B cell (primary cell): Measurements from ENCODE around the gene TLR2. TPM values are rescaled to one million over a fixed set of nuclear protein-coding genes. Genes with fewer than 3 reads are reported as not detected.

ENCODE experiments used
- ATAC-seq: fragments of 200-7000 bp; cut with Tn5 transposase; one replicate; pipeline ENCODE4 v1.10.0; 2021; ENCODE audit warnings: low read depth, mild to moderate bottlenecking, moderate number of reproducible peaks, moderate library complexity
- CTCF ChIA-PET: fragments of 350-600 bp; sonication (Branson Sonifier 250); formaldehyde crosslinking; loops from one replicate; lab custom pipeline; 2021; ENCODE audit warnings: antibody characterized with exemption, inconsistent platforms; lab: Charles Lee
- POLR2A ChIA-PET: fragments of 350-600 bp; sonication (Branson Sonifier 250); formaldehyde crosslinking; loops from one replicate; lab custom pipeline; 2021; ENCODE audit warnings: antibody characterized with exemption; lab: Charles Lee
- DNase-seq: peaks from one replicate; pipeline ENCODE4 v3.0.0; 2013
- H2AFZ ChIP-seq: 2 replicates; pipeline ENCODE4 v1.6.1; 2012; ENCODE audit warnings: mild to moderate bottlenecking, low read depth, low read length; ENCODE audit not compliant: insufficient read depth, poor library complexity, severe bottlenecking
- H3K27ac ChIP-seq, 2 donors: 1 replicate in 1 of 2; 2 replicates in 1 of 2; pipeline ENCODE4 v1.5.1; 2012 to 2013; ENCODE audit warnings: low read length in 2 of 2, mild to moderate bottlenecking in 2 of 2, moderate library complexity in 1 of 2
- H3K27me3 ChIP-seq, 4 experiments: fragments of 200-600 bp in 1 of 4; sonication (generic) in 1 of 4; replicated peaks in 1 of 4; 1 replicate in 2 of 4; 2 replicates in 2 of 4; pipeline versions ENCODE4 v1.6.1 to v1.7.0; 2013 to 2016; ENCODE audit warnings: low read length in 3 of 4, mild to moderate bottlenecking in 2 of 4, mixed read lengths in 1 of 4, moderate library complexity in 1 of 4; ENCODE audit not compliant: insufficient read depth in 4 of 4, control insufficient read depth in 3 of 4; ENCODE audit errors: control extremely low read depth in 1 of 4
- H3K36me3 ChIP-seq, 2 experiments: replicated peaks in 1 of 2; 1 replicate in 1 of 2; 2 replicates in 1 of 2; pipeline versions ENCODE4 v1.6.1 to v1.7.1; 2013; ENCODE audit warnings: low read length in 1 of 2; ENCODE audit not compliant: insufficient read depth in 2 of 2, control insufficient read depth in 1 of 2; ENCODE audit errors: control extremely low read depth in 1 of 2, extremely low read depth in 1 of 2
- H3K4me1 ChIP-seq, 2 donors: fragments of 200-600 bp in 1 of 2; sonication (generic) in 1 of 2; 1 replicate in 1 of 2; 2 replicates in 1 of 2; pipeline versions ENCODE4 v1.5.1 to v1.6.1; 2013 to 2017; ENCODE audit warnings: low read length in 2 of 2; ENCODE audit not compliant: control insufficient read depth in 2 of 2, insufficient read depth in 2 of 2
- H3K4me2 ChIP-seq: replicated peaks from 2 replicates; pipeline ENCODE3; 2012; ENCODE audit warnings: mild to moderate bottlenecking, low read depth, low read length; ENCODE audit not compliant: poor library complexity, severe bottlenecking
- H3K4me3 ChIP-seq, 5 experiments: fragments of 200-600 bp in 1 of 5; sonication (generic) in 1 of 5; 1 replicate in 3 of 5; 2 replicates in 2 of 5; pipeline versions ENCODE4 v1.5.1 to v1.7.0; 2011 to 2016; ENCODE audit warnings: low read length in 4 of 5, mild to moderate bottlenecking in 4 of 5, low read depth in 2 of 5, control low read depth in 1 of 5, moderate library complexity in 1 of 5; ENCODE audit not compliant: insufficient read depth in 1 of 5; ENCODE audit errors: control extremely low read depth in 1 of 5, extremely low read depth in 1 of 5
- H3K79me2 ChIP-seq: fragments of 200-600 bp; sonication (generic); one replicate; pipeline ENCODE4 v1.6.0; 2016; ENCODE audit warnings: low read length; ENCODE audit not compliant: control insufficient read depth, insufficient read depth
- H3K9ac ChIP-seq: fragments of 200-600 bp; sonication (generic); 2 replicates; pipeline ENCODE4 v1.6.1; 2017; ENCODE audit warnings: mild to moderate bottlenecking, low read length, moderate library complexity
- H3K9me3 ChIP-seq, 3 donors: one replicate each; pipeline versions ENCODE4 v1.6.1 to v1.7.1; 2013; ENCODE audit warnings: low read length in 2 of 3; ENCODE audit not compliant: control insufficient read depth in 2 of 3, insufficient read depth in 1 of 3; ENCODE audit errors: control extremely low read depth in 1 of 3
- H4K20me1 ChIP-seq: 2 replicates; pipeline ENCODE4 v1.6.0; 2012; ENCODE audit warnings: mild to moderate bottlenecking, low read length; ENCODE audit not compliant: insufficient read depth, control insufficient read depth, poor library complexity, severe bottlenecking
- H3K27ac Mint-ChIP-seq: one replicate; pipeline ENCODE4 v1.8.0; 2021; ENCODE audit warnings: mixed read lengths
- H3K27me3 Mint-ChIP-seq: one replicate; pipeline ENCODE4 v1.8.0; 2021; ENCODE audit warnings: mixed read lengths
- H3K4me1 Mint-ChIP-seq: one replicate; pipeline ENCODE4 v1.8.0; 2021; ENCODE audit warnings: mixed read lengths
- H3K4me3 Mint-ChIP-seq: one replicate; pipeline ENCODE4 v1.8.0; 2021; ENCODE audit warnings: mixed read lengths
- H3K9me3 Mint-ChIP-seq: one replicate; pipeline ENCODE4 v1.8.0; 2022; ENCODE audit warnings: mixed read lengths; ENCODE audit not compliant: insufficient read depth
- CTCF ChIP-seq: fragments of 200-600 bp; IDR thresholded peaks from one replicate; pipeline ENCODE4 v1.8.0; 2022; ENCODE audit warnings: antibody characterized with exemption, mild to moderate bottlenecking
- EZH2 ChIP-seq: IDR thresholded peaks from 2 replicates; pipeline ENCODE4 v1.6.1; 2012; ENCODE audit warnings: borderline replicate concordance, low read depth, mild to moderate bottlenecking, moderate library complexity, low read length; ENCODE audit not compliant: insufficient read depth, poor library complexity, severe bottlenecking
- WGBS: methylation state at CpG from one replicate; pipeline ENCODE4 v1.1.5; 2013; ENCODE audit warnings: missing lambda C conversion rate; ENCODE audit not compliant: insufficient coverage; 5-methylcytosine and 5-hydroxymethylcytosine counted together
- intact Hi-C: fragments of 100-400 bp; cut with micrococcal nuclease; formaldehyde crosslinking; loops from one replicate; pipeline ENCODE4 v1.10.0; 2022
- polyA plus RNA-seq: library from polyadenylated mRNA; depleted of rRNA; stranded (reverse); fragments of >200 nt; gene quantifications from 2 replicates; pipeline ENCODE4 v1.2.3, GENCODE V29; 2012
- total RNA-seq, 2 donors: library from RNA; stranded (reverse); fragments of 120-200 nt in 1 of 2; gene quantifications; 1 replicate in 1 of 2; 2 replicates in 1 of 2; pipeline versions ENCODE4 v1.2.3 to v1.2.4, GENCODE V29; 2013 to 2022

TLR2 gene
- total and polyA plus RNA-seq, 2 donors (not counting 1 experiment from before 2014, with no cell fraction given) = 3.3 to 5.0 TPM

DNA sequence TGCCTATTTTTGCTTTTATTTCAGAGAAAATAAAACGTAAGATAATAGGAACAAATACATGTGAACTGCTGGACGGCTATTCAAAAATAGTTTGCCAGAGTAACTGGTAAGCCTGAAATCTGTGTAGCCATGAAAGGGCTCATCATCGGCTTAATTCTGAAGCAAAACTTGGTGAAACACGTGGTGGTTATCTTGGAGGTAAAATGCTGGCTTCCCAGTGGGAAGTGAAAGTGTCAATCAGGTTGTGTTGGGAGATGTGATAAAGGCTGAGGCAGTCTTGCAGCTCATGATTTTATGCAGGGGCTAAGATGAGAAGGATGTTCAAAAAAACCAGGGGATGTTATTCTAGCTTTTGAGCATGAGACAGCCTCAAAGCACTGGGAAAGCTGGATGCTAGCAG is 36.1 kb upstream of the TLR2 start:
- H3K4me1 ChIP-seq = peaks cover 17 to 19% of the 10 kb centered on the region in 2 donors
- no peaks in the 10 kb centered on the region for H3K36me3 ChIP-seq
- no peak overlapping the region for H3K9ac ChIP-seq
- Mint-ChIP-seq H3K4me3 (no peak overlapping the region), H3K27ac (no peak overlapping the region), H3K4me1 (peaks cover 22% of the 10 kb centered on the region), H3K9me3 (no peaks in the 10 kb centered on the region), H3K27me3 (no peaks in the 10 kb centered on the region)
- ChIA-PET CTCF (interaction anchor here (0.6 to 1.7 kb wide), 6 partner anchors 102 to 565 kb away, joined by 3 to 5 read pairs (median 4); no protein-coding TSS in a partner anchor), POLR2A (no interaction called here)
- peaks cover 0 to 3% (median 0%) of the 10 kb centered on the region in 3 donors for H3K9me3 ChIP-seq
- ATAC-seq (no peak), DNase-seq (no peak)
- WGBS = 73% methylated on average over 4 of the region's 4 CpGs
- H3K4me2 ChIP-seq = no peak overlapping the region
- H3K4me3 ChIP-seq = no peak overlapping the region
- no peaks in the 10 kb centered on the region for H3K79me2 ChIP-seq
- H4K20me1 ChIP-seq = no peaks in the 10 kb centered on the region
- H3K27me3 ChIP-seq = no peaks in the 10 kb centered on the region
- H2AFZ ChIP-seq = no peak overlapping the region
- no peak overlapping the region for H3K27ac ChIP-seq
- no peak for TF ChIP-seq CTCF
- intact Hi-C loops = loop anchor here (10.0 kb wide), 1 partner anchor 423 kb away; no protein-coding TSS in a partner anchor

GRCh38 chr4:153649572-153649991 is 34.5 kb upstream of the TLR2 start:
- Histone ChIP-seq H3K4me1 (peaks cover 17 to 19% of the 10 kb centered on the region in 2 donors), H3K4me3 (no peak overlapping the region), H3K9ac (no peak overlapping the region), H3K27ac (no peak overlapping the region), H3K79me2 (no peaks in the 10 kb centered on the region), H2AFZ (no peak overlapping the region), H3K9me3 (peaks cover 0 to 3% (median 0%) of the 10 kb centered on the region in 3 donors), H3K36me3 (no peaks in the 10 kb centered on the region), H3K4me2 (no peak overlapping the region), H4K20me1 (no peaks in the 10 kb centered on the region), H3K27me3 (no peaks in the 10 kb centered on the region)
- TF ChIP-seq EZH2 (no peak), CTCF (no peak)
- WGBS = 85% methylated on average over 4 of the region's 6 CpGs
- Mint-ChIP-seq H3K27ac (no peak overlapping the region), H3K4me3 (no peak overlapping the region), H3K4me1 (peaks cover 19% of the 10 kb centered on the region), H3K27me3 (no peaks in the 10 kb centered on the region), H3K9me3 (no peaks in the 10 kb centered on the region)
- intact Hi-C loops = loop anchor here (10.0 kb wide), 1 partner anchor 425 kb away; no protein-coding TSS in a partner anchor
- POLR2A ChIA-PET = no interaction called here
- CTCF ChIA-PET = interaction anchor here (0.6 to 1.7 kb wide), 3 partner anchors 100 to 570 kb away, joined by 3 to 4 read pairs (median 3); no protein-coding TSS in a partner anchor
- ATAC-seq = no peak
- DNase-seq = no peak
